Endodermal cell (in vitro differentiated cells): Measurements from ENCODE around the gene OPCML. TPM values are rescaled to one million over a fixed set of nuclear protein-coding genes. Genes with fewer than 3 reads are reported as not detected.
"Not testable (repeated sequence)": the region's sequence is repeated elsewhere in the genome, so short reads cannot be mapped to it uniquely, and the experiment has no call there.

Experiments used
- DNase-seq: peaks from one replicate; pipeline ENCODE4 v3.0.0-alpha.2; 2017
- H3K27ac ChIP-seq: 2 replicates; pipeline ENCODE4 v1.5.1; 2013; ENCODE audit warnings: mild to moderate bottlenecking, low read depth, low read length, moderate library complexity
- H3K27me3 ChIP-seq: 2 replicates; pipeline ENCODE4 v1.6.1; 2013; ENCODE audit warnings: mild to moderate bottlenecking, low read length, moderate library complexity; ENCODE audit not compliant: insufficient read depth, control insufficient read depth, poor library complexity, severe bottlenecking
- H3K36me3 ChIP-seq: 2 replicates; pipeline ENCODE4 v1.7.0; 2013; ENCODE audit warnings: mild to moderate bottlenecking, low read length, moderate library complexity; ENCODE audit not compliant: control insufficient read depth, insufficient read depth
- H3K4me1 ChIP-seq: one replicate; pipeline ENCODE4 v1.7.0; 2013; ENCODE audit warnings: low read length; ENCODE audit not compliant: control insufficient read depth, insufficient read depth
- H3K4me3 ChIP-seq: 2 replicates; pipeline ENCODE4 v1.5.1; 2013; ENCODE audit warnings: mild to moderate bottlenecking, low read length, moderate library complexity
- H3K9ac ChIP-seq: 2 replicates; pipeline ENCODE4 v1.6.1; 2013; ENCODE audit warnings: mild to moderate bottlenecking, low read length, moderate library complexity; ENCODE audit not compliant: poor library complexity, severe bottlenecking; ENCODE audit errors: extremely low read depth
- H3K9me3 ChIP-seq: 2 replicates; pipeline ENCODE4 v1.6.1; 2013; ENCODE audit warnings: mild to moderate bottlenecking, low read length, moderate library complexity; ENCODE audit not compliant: control insufficient read depth
- H3K27ac Mint-ChIP-seq: 2 replicates; pipeline ENCODE4 v1.8.0; 2020; ENCODE audit warnings: mixed read lengths
- H3K27me3 Mint-ChIP-seq: 2 replicates; pipeline ENCODE4 v1.8.0; 2021; ENCODE audit warnings: mild to moderate bottlenecking, mixed read lengths; ENCODE audit not compliant: insufficient read depth
- H3K36me3 Mint-ChIP-seq: 2 replicates; pipeline ENCODE4 v1.8.0; 2020; ENCODE audit warnings: low read depth, mixed read lengths
- H3K4me1 Mint-ChIP-seq: 2 replicates; pipeline ENCODE4 v1.8.0; 2020; ENCODE audit warnings: mixed read lengths
- H3K4me3 Mint-ChIP-seq: 2 replicates; pipeline ENCODE4 v1.8.0; 2020; ENCODE audit warnings: mild to moderate bottlenecking, moderate library complexity, mixed read lengths
- H3K9me3 Mint-ChIP-seq: 2 replicates; pipeline ENCODE4 v1.8.0; 2020; ENCODE audit warnings: mild to moderate bottlenecking, mixed read lengths
- WGBS, 2 experiments: methylation state at CpG; one replicate each; pipeline versions ENCODE4 v1.1.5 to v1.1.7; 2013; ENCODE audit warnings: missing lambda C conversion rate in 2 of 2, mixed read lengths in 1 of 2; ENCODE audit not compliant: insufficient coverage in 1 of 2, insufficient read length in 1 of 2; 5-methylcytosine and 5-hydroxymethylcytosine counted together
- total RNA-seq, 2 donors: library from RNA; stranded (reverse); fragmentation: NEBNext Ultra II Directional in 1 of 2; extraction: Animal tissue kit (Norgen Biotek cat#: 25700) in 1 of 2; gene quantifications; 2 replicates in 1 of 2; 3 replicates in 1 of 2; pipeline ENCODE4 v1.2.1, GENCODE V29; 2021
- TF ChIP-seq, protein P1 (sequence below): fragments of 200-600 bp; sonication (generic); conservative IDR thresholded peaks from 2 replicates; pipeline ENCODE4 v1.5.0; 2021; ENCODE audit warnings: antibody characterized with exemption, mild to moderate bottlenecking

The OPCML gene
- total RNA-seq, 2 donors from 2014 or later: 0.49 to 0.86 TPM

DNA sequence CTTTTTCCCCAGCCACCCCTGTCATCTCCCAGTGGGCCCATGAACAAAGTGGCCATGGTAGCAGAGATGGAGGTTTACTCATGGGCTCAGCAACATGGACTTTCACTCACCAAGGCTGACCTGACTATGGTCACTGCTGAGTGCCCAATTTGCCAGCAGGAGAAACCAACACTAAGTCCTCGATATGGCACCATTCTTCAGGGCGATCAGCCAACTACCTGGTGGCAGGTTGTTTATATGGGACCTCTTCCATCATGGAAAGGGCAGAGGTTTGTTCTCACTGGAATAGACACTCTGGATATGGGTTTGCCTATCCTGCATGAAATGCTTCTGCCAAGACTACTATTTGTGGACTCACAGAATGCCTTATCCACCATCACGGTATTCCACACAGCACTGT lies 1152.8 kb downstream of the OPCML start:
- Histone ChIP-seq H3K36me3 (no peaks in the 10 kb centered on the region), H3K4me1 (no peaks in the 10 kb centered on the region), H3K27ac (no peak overlapping the region), H3K27me3 (no peaks in the 10 kb centered on the region), H3K9ac (no peak overlapping the region), H3K4me3 (no peak overlapping the region), H3K9me3 (peaks cover 7% of the 10 kb centered on the region)
- TF ChIP-seq, protein P1, sequence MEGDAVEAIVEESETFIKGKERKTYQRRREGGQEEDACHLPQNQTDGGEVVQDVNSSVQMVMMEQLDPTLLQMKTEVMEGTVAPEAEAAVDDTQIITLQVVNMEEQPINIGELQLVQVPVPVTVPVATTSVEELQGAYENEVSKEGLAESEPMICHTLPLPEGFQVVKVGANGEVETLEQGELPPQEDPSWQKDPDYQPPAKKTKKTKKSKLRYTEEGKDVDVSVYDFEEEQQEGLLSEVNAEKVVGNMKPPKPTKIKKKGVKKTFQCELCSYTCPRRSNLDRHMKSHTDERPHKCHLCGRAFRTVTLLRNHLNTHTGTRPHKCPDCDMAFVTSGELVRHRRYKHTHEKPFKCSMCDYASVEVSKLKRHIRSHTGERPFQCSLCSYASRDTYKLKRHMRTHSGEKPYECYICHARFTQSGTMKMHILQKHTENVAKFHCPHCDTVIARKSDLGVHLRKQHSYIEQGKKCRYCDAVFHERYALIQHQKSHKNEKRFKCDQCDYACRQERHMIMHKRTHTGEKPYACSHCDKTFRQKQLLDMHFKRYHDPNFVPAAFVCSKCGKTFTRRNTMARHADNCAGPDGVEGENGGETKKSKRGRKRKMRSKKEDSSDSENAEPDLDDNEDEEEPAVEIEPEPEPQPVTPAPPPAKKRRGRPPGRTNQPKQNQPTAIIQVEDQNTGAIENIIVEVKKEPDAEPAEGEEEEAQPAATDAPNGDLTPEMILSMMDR: no peak
- no peak for DNase-seq
- H3K4me1 Mint-ChIP-seq: no peaks in the 10 kb centered on the region
- no peaks in the 10 kb centered on the region for H3K36me3 Mint-ChIP-seq
- no peaks in the 10 kb centered on the region for H3K27me3 Mint-ChIP-seq
- H3K4me3 Mint-ChIP-seq: no peak overlapping the region
- 94 to 100% methylated on average over 3 of the region's 3 CpGs for WGBS, 2 experiments
- no peak overlapping the region for H3K27ac Mint-ChIP-seq
- H3K9me3 Mint-ChIP-seq: peaks cover 35% of the 10 kb centered on the region

DNA sequence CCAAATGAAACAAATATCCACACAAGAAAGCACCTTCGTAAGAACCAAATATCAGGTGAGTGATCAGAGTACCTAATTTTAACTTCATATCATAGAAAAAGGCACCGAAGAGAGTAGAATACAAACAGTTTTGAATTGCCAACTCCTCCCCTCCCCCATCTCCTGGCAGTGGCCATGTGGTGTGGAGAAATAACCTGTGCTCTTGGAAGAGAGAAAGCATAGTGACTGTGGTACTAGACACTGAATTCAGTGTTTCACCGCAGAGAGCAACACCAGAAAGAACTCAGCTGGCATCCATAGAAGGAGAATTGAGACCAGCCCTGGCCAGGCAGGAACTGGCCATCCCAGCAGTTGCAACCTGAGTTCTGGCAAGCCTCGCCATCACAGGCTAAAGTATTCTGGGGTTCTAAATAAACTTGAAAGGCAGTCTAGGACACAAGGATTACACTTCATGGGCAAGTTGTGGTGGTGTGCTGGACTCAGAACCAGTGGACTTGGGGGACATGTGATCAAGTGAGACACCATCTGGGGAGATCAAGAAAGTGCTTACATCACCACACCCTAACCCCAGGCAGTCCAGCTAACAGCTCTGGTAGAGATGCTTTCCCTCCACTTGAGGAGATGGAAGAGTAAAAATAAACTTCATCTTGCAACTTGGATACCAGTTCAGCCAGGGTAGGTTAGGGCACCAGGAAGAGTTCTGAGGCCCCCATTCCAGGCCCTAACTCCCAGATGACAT lies 1158.7 kb downstream of the OPCML start:
- Histone ChIP-seq H3K27me3 (no peaks in the 10 kb centered on the region), H3K36me3 (no peaks in the 10 kb centered on the region), H3K9me3 (no peaks in the 10 kb centered on the region), H3K27ac (no peak overlapping the region), H3K4me3 (no peak overlapping the region), H3K4me1 (no peaks in the 10 kb centered on the region), H3K9ac (no peak overlapping the region)
- Mint-ChIP-seq H3K4me1 (no peaks in the 10 kb centered on the region), H3K4me3 (no peak overlapping the region), H3K27me3 (peaks cover 9% of the 10 kb centered on the region), H3K9me3 (no peaks in the 10 kb centered on the region), H3K27ac (no peak overlapping the region), H3K36me3 (no peaks in the 10 kb centered on the region)
- no peak for DNase-seq
- WGBS, 2 experiments: 92 to 100% methylated on average over 1 to 4 of the region's 4 CpGs
- TF ChIP-seq, protein P1: no peak

DNA sequence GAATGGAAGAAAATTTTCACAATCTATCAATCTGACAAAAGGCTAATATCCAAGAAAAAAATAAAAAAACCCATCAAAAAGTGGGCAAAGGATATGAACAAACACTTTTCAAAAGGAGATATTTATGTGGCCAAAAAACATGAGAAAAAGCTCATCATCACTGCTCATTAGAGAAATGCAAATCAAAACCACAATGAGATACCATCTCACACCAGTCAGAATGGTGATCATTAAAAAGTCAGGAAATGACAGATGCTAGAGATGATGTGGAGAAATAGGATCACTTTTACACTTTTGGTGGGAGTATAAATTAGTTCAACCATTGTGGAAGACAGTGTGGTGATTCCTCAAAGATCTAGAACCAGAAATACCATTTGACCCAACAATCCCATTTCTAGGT lies 1162.2 kb downstream of the OPCML start:
- not testable (repeated sequence) for H3K9ac ChIP-seq, H3K27me3 Mint-ChIP-seq, H3K9me3 ChIP-seq, H3K27ac ChIP-seq, H3K4me3 Mint-ChIP-seq, H3K36me3 Mint-ChIP-seq, DNase-seq, H3K4me1 ChIP-seq, H3K27ac Mint-ChIP-seq, H3K27me3 ChIP-seq, H3K4me1 Mint-ChIP-seq, H3K9me3 Mint-ChIP-seq, H3K36me3 ChIP-seq, H3K4me3 ChIP-seq

DNA sequence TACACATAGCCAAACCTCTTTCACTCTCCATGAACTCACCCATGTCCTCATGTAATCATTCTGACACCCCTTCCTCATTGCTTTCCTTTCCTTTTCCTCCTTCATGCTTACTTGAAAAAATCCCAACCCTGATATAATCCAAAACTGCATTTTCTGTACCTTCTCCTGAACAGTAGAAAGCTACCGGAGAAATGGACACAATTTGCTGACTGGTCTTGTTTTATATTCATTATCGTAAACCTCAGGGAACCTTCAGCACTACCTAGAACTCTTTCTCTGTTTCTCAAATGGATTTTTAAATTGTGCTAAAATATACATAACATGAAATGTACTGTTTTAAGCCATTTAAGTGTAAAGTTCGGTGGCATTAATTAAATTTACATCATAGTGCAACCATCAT lies 1165.0 kb downstream of the OPCML start:
- Histone ChIP-seq H3K4me1 (no peaks in the 10 kb centered on the region), H3K36me3 (no peaks in the 10 kb centered on the region), H3K27ac (no peak overlapping the region), H3K27me3 (no peaks in the 10 kb centered on the region), H3K9me3 (no peaks in the 10 kb centered on the region), H3K9ac (no peak overlapping the region), H3K4me3 (no peak overlapping the region)
- WGBS, 2 experiments: 90 to 100% methylated on average over 1 to 3 of the region's 3 CpGs
- TF ChIP-seq, protein P1: no peak
- Mint-ChIP-seq H3K9me3 (peaks cover 3% of the 10 kb centered on the region), H3K4me1 (no peaks in the 10 kb centered on the region), H3K4me3 (no peak overlapping the region), H3K36me3 (no peaks in the 10 kb centered on the region), H3K27ac (no peak overlapping the region), H3K27me3 (peaks cover 11% of the 10 kb centered on the region)
- DNase-seq: no peak
